ENCODE measurements around the gene POMGNT2.

POMGNT2 gene

DNA sequence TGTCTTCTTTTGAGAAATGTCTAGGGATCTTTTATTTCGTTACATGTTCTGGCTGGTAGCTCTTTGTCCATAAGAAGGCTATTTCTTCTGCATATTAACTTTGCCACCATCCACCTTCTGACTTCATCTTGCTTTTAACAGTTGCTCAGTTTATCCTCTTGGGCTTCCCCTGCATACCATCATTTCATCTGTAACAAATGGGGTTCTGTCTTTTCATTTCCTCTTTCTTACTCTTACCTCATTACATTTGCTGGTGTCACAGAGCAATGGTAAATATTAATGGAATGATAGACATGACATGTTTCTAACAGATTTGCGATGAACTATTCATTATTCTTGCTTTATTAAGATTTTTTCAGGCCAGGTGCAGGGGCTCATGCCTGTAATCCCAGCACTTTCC lies 64.4 kb downstream of the POMGNT2 start:
- no peak for DNase-seq

GRCh38 chr3:43038010-43038409 lies 67.9 kb downstream of the POMGNT2 start:
- DNase-seq = no peak

DNA sequence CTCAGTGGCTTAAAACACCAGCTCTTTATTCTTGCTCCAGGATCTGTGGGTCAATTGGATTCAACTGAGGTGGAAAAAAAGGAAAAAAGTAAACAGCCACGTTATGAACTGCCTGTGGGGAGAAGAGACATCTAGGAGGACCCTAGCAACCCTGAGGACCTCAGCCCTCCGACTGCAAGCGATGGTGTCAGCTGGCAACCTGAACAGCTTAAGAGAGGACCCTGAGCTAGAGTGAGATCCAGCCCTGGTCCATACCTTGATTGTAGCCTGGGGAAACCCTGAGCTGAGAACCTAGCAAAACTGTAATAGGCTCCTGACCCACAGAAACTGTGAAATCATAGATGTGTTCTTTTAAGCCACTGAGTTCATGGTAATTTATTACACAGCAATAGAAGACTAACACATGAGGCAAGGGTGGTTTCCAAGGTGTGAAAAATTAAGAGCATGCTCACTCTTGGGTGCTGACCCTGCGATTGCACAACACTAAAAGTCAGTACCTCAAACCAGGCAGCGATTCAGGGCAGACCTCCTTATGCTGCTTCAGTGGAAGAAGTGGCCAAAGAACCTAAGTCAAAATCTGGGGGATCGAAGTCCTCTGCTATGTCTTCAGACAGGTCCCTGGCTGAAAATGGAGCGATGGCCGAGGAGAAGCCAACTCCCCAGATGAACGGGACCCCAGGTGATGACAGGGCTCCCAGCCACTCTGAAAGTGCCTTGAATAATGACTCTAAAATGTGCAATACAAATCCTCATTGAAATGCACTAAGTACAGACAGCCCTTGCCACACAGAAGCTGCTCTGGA lies 69.1 kb downstream of the POMGNT2 start:
- no peak for DNase-seq

GRCh38 chr3:43035801-43036365 lies 70.0 kb downstream of the POMGNT2 start:
- no peak for DNase-seq

DNA sequence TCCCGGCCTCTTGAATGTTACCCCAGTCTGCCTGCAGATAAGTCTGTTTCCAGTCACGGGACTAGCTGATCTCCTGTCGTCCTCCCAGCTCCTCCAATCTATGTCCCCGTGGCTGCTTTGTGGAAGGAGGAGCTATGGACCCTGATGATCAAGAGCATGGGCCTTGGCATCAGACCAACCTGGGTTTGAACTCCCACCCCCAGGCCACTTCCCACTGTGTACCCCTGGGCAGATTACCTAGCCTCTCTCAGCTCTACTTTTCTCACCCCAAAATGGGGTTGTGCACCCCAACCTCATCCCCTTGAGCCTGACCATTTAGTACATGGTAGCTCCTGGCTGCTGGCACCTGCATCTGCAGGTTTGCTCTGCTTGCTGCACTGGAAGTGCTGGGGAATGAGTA lies 71.0 kb downstream of the POMGNT2 start:
- DNase-seq = no peak

- no peak for DNase-seq
These were observed 71.7 kb downstream of the POMGNT2 start for GRCh38 chr3:43034200-43034599.

DNA sequence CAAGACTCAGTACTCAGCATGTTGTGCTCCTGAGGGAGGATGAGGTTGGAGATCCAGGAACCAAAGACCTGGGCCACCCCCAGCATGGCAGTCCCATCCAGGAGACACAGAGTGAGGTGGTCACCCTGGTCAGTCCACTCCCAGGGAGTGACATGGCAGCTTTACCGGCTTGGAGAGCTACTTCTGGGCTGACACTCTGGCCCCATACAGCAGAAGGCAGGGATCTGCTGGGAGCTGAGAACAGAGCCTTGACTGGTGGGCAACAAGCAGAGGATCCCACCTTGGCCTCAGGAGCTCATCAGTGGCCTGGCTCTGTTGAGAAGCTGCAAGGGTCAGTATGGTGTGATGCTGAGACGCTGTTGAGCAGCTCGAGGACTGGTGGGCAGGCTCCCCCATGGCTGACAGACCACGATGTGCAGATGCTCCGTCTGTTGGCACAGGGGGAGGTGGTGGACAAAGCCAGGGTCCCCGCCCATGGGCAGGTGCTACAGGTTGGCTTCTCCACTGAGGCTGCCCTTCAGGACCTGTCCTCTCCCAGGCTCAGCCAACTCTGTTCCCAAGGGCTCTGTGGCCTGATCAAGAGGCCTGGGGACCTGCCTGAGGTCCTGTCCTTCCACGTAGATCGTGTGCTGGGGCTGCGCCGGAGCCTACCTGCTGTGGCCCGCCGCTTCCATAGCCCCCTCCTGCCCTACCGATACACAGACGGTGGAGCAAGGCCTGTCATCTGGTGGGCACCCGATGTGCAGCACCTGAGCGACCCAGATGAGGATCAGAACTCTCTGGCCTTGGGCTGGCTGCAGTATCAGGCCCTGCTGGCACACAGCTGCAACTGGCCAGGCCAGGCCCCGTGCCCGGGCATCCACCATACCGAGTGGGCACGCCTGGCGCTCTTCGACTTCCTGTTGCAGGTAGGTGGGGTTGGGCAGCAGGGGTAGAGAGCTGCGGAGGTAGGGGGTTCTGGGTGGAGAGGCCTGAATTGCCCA lies 72.9 kb downstream of the POMGNT2 start:
- no peak for DNase-seq

- no peak for DNase-seq
These were observed 73.9 kb downstream of the POMGNT2 start for GRCh38 chr3:43031889-43032545.

GRCh38 chr3:43031485-43031884 lies 74.4 kb downstream of the POMGNT2 start:
- DNase-seq = no peak

GRCh38 chr3:43030162-43030935 lies 75.5 kb downstream of the POMGNT2 start:
- no peak for DNase-seq

Measured in NCI-H446 treated with DMSO at 0.1 percent for 48 hours (cell line).